NT2/D1 (cell line): ENCODE measurements around the gene CYP11A1.

ENCODE experiments used
- DNase-seq: peaks from one replicate; pipeline ENCODE4 v3.0.0-alpha.2; 2011; ENCODE audit warnings: low read depth, low spot score
- H3K27me3 ChIP-seq: 2 replicates; pipeline ENCODE4 v1.6.0; 2011; ENCODE audit warnings: mild to moderate bottlenecking; ENCODE audit not compliant: insufficient read length, insufficient read depth
- H3K36me3 ChIP-seq: 2 replicates; pipeline ENCODE4 v1.6.1; 2011; ENCODE audit warnings: mild to moderate bottlenecking, low read length, mixed read lengths; ENCODE audit not compliant: insufficient read depth, insufficient read length
- H3K4me1 ChIP-seq: 2 replicates; pipeline ENCODE4 v1.5.1; 2011; ENCODE audit not compliant: insufficient read depth, insufficient read length
- H3K4me3 ChIP-seq: 2 replicates; pipeline ENCODE4 v1.5.1; 2011; ENCODE audit warnings: low read depth; ENCODE audit not compliant: insufficient read length
- H3K9ac ChIP-seq: 2 replicates; pipeline ENCODE4 v1.6.0; 2011; ENCODE audit warnings: low read depth; ENCODE audit not compliant: insufficient read length
- H3K9me3 ChIP-seq: 2 replicates; pipeline ENCODE4 v1.5.1; 2011; ENCODE audit warnings: mild to moderate bottlenecking, low read length; ENCODE audit not compliant: insufficient read depth
- SUZ12 ChIP-seq: IDR thresholded peaks from 2 replicates; pipeline ENCODE4 v1.6.1; 2011; ENCODE audit not compliant: insufficient read length, insufficient read depth; ENCODE audit errors: extremely low read depth
- YY1 ChIP-seq: IDR thresholded peaks from 2 replicates; pipeline ENCODE4 v1.6.1; 2011; ENCODE audit not compliant: insufficient read length, insufficient read depth
- ZNF274 ChIP-seq: IDR thresholded peaks from 2 replicates; pipeline ENCODE4 v1.6.1; 2011; ENCODE audit warnings: mild to moderate bottlenecking, low read depth, low read length

CYP11A1 gene

DNA sequence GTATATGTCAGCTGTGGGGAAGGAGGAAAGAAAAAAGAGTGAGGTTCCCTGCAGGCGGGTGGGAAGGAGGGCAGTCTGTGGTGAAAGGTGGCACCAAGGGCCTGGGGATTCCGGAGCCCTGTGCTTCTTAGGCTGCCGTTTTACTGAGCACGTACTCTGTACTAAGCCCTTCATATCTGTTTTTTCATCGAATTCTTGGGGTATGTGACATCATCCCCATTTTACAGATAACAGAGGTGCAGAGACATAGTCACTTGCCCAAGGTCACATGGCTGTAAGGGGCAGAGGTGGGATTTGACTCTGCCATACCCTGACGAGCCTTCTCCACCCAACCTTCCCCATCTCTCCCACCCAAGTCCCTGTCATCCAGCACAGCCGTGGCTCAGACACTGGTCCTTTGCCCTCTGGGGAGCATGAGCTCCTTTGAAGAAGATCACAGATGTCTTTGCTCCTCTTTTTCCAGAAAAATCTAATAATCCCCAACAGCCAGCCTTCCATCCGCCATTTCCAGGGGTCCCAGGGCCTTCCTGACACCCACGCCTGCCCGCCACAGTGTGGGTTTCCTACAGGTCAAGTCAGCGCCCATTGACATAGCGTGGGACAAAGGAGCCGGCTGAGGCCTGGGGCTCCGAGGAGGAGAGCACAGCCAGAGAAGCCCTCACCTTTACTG is 24.2 kb downstream of the CYP11A1 start:
- Histone ChIP-seq H3K36me3 (no peaks in the 10 kb centered on the region), H3K9me3 (no peaks in the 10 kb centered on the region), H3K4me3 (no peak overlapping the region), H3K4me1 (peaks cover 2% of the 10 kb centered on the region), H3K27me3 (no peaks in the 10 kb centered on the region), H3K9ac (no peak overlapping the region)
- DNase-seq: no peak
- TF ChIP-seq YY1 (no peak), ZNF274 (no peak), SUZ12 (no peak)

- Histone ChIP-seq H3K9ac (no peak overlapping the region), H3K4me3 (no peak overlapping the region), H3K9me3 (no peaks in the 10 kb centered on the region), H3K36me3 (no peaks in the 10 kb centered on the region), H3K4me1 (no peaks in the 10 kb centered on the region), H3K27me3 (no peaks in the 10 kb centered on the region)
- TF ChIP-seq YY1: no peak
- TF ChIP-seq ZNF274: no peak
- no peak for DNase-seq
These were observed 27.3 kb downstream of the CYP11A1 start for GRCh38 chr15:74340150-74340549.

DNA sequence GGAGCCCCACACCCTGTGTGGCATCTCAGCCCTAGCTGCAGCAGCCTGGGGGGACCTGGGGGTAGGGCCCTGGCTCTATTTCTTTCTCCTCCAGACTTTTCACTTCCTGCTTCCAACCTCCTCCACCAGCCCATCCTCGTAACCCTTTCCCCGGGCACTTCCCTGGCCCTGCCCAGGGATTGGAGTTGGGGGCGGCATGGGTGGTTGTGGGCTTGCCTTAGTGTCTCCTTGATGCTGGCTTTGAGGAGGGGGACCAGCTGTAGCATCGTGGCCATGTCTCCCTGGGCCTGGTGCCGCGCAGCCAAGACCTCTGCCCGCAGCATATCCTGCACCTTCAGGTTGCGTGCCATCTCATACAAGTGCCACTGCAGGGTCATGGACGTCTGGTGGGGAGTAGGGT is 28.1 kb downstream of the CYP11A1 start:
- TF ChIP-seq ZNF274 (no peak), YY1 (no peak), SUZ12 (no peak)
- Histone ChIP-seq H3K27me3 (no peaks in the 10 kb centered on the region), H3K4me1 (no peaks in the 10 kb centered on the region), H3K4me3 (no peak overlapping the region), H3K36me3 (no peaks in the 10 kb centered on the region), H3K9me3 (peaks cover 2% of the 10 kb centered on the region), H3K9ac (no peak overlapping the region)
- no peak for DNase-seq

- no peak for DNase-seq
- Histone ChIP-seq H3K9me3 (peaks cover 6% of the 10 kb centered on the region), H3K27me3 (no peaks in the 10 kb centered on the region), H3K9ac (no peak overlapping the region), H3K4me3 (no peak overlapping the region), H3K36me3 (no peaks in the 10 kb centered on the region), H3K4me1 (no peaks in the 10 kb centered on the region)
- no peak for TF ChIP-seq SUZ12
- no peak for TF ChIP-seq YY1
- no peak for TF ChIP-seq ZNF274
These were observed 28.8 kb downstream of the CYP11A1 start for GRCh38 chr15:74338676-74339075.

DNA sequence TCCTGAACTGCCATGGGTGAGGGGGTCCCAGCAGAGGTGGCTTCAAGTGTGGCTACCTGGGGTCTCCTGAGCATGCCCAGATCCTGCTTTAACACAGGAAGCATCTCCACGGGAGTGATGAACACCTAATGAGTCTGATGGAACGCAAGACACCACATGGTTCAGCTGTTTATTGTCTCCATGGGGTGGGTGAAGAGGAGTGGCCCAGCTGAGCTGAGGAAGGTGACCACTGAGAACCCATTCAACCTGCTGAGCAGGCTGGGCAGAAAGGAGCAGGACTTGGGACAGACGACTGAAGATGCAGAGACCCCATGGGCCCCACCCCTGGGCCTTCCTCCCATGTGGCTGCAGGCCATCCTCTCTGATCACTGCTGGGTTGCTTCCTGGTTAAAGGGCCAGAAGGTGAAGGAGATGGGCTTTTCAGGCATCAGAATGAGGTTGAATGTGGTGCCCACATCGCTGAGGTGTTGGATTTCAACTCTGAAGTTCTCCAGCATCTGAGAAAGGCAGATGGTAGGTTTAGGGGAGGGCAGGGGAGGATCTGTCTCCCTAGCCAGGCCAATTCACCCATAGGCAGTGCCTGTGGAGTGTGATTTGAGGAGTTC is 29.7 kb downstream of the CYP11A1 start:
- Histone ChIP-seq H3K9me3 (peaks cover 6% of the 10 kb centered on the region), H3K4me3 (no peak overlapping the region), H3K36me3 (no peaks in the 10 kb centered on the region), H3K9ac (no peak overlapping the region), H3K4me1 (peaks cover 3% of the 10 kb centered on the region), H3K27me3 (no peaks in the 10 kb centered on the region)
- no peak for DNase-seq
- TF ChIP-seq ZNF274 (no peak), SUZ12 (no peak), YY1 (no peak)

DNA sequence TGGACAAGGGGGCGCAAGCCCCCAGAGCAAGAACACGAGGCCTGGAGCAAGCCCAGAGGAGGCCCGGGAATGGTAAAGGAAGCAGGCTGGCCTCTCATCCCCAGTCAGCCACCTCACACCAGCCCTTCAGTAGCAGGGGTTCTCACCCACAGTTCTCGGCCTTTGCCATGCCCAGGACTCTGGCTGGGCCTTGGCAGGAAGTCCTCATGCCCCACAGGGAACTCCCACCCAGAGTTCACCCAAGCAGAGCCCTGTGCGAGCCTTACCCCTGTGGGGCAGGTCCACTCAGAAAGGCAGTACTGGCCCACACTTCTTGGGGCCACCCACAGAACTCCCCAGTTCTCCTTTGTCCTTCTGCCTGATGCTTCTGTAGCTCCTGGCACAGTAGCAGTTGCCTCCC is 30.3 kb downstream of the CYP11A1 start:
- H3K9me3 ChIP-seq: peaks cover 6% of the 10 kb centered on the region
- no peaks in the 10 kb centered on the region for H3K36me3 ChIP-seq
- no peak for TF ChIP-seq ZNF274
- no peak for TF ChIP-seq SUZ12
- no peak for TF ChIP-seq YY1
- H3K4me3 ChIP-seq: no peak overlapping the region
- no peak overlapping the region for H3K9ac ChIP-seq
- H3K4me1 ChIP-seq: peaks cover 6% of the 10 kb centered on the region
- no peaks in the 10 kb centered on the region for H3K27me3 ChIP-seq
- no peak for DNase-seq

DNA sequence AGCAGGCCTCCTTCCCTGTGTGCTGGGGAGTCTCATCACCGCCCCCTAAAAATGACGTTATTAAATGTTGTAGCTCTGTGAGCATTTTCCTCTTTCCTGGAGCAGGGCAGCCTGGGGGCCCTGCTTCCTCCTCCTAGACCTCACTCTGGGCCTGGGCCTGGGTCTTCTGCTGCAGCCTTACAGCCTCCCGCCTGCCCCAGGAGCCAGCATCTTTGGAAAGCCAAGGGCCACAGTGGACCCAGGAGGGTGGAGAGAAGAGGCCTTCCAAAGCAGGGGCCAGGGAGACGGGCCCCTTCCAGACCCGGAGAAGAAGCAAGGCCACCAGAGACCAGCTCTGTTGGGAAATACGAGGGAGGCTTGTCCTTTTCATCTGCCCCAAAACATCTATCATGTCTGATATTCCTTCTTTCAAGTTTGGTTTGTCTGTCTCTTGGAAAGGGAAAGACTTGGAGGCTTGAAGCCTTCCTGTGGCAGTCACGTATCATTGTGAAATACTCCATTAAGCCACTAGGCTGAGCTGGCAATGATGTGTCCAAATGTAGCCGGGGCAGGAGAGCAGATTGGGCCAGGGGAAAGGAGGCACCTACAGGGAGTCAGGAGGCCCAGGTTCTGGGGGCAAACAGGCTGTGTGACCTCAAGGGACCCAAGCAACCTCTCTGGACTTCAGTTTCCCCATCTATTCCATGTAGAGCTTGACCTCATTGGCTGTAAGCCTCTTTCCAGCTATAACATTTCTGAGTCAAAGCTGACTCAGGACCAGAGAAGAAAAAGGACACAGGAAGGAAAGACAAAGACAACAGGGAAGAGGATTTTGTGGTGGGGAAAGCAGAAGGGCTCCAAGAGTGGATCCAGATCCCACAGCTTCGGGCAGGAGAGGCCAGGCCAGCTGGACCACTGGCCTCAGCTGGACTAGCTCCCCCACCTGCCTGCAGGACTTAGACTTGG is 31.1 kb downstream of the CYP11A1 start:
- H3K27me3 ChIP-seq: no peaks in the 10 kb centered on the region
- DNase-seq: no peak
- peaks cover 6% of the 10 kb centered on the region for H3K9me3 ChIP-seq
- H3K9ac ChIP-seq: no peak overlapping the region
- H3K36me3 ChIP-seq: no peaks in the 10 kb centered on the region
- no peak overlapping the region for H3K4me3 ChIP-seq
- H3K4me1 ChIP-seq: peaks cover 6% of the 10 kb centered on the region
- TF ChIP-seq ZNF274 (no peak), YY1 (no peak), SUZ12 (no peak)
